ENCODE results near the gene COL4A1.

GRCh38 chr13:110149036-110149435, 157.9 kb downstream of the COL4A1 start:
- TF ChIP-seq CTCF (IDR thresholded peaks at IDR 0.05) (no peak), POLR2A (IDR thresholded peaks at IDR 0.05) (no peak)

Data from gastroesophageal sphincter (tissue), 3 donors.